Activated CD4-positive, CD25-positive, alpha-beta regulatory T cell treated with anti-CD3 and anti-CD28 coated beads, Interleukin-2, amount 50 U/mL, for 72 hours (primary cell): ENCODE measurements around the gene ABCG1.
A peak's percentile ranks its signal among the peaks of the same experiment; 100 is the strongest.

Experiments used
- DNase-seq: peaks from one replicate; pipeline ENCODE4 v3.0.0; 2021

ABCG1 gene

DNA sequence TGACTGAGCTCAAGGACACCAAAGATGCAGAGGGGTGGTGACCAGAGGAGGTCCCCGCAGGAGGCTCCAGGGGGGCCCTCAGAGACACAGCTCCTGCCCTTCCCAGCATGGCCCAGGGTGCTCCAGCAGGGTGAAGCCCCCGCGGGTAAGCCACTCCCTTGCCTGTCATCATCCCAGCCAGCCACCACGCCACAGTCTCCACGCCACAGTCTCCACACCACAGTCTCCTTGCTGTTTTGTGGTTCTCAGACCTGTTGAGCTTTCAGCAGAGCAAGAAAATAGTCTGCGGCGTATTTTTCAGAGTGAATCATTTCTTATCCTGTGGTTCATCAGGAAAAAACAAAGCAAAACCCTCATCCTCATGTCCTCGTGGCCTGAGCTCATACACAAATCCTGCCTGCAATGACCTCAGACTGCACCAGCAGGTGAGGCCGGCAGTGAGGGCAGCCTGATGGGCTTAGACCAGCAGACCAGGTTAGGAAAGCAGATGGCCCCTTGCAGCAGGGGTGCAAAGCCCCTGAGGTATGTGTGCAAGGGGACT lies 25.7 kb upstream of the ABCG1 start:
- DNase-seq = peak; percentile 37

- peak; percentile 26 for DNase-seq
Observed at GRCh38 chr21:42193721-42194120, 25.2 kb upstream of the ABCG1 start.

GRCh38 chr21:42194863-42195262 lies 24.1 kb upstream of the ABCG1 start:
- peak; percentile 12 for DNase-seq

- peak; percentile 14 for DNase-seq
Observed at GRCh38 chr21:42195378-42196031, 23.4 kb upstream of the ABCG1 start.

- peak; percentile 12 for DNase-seq
Observed at GRCh38 chr21:42198929-42199867, 19.7 kb upstream of the ABCG1 start.

GRCh38 chr21:42199868-42200463 lies 19.0 kb upstream of the ABCG1 start:
- DNase-seq = peak; percentile 27

- DNase-seq = no peak
Observed at GRCh38 chr21:42200906-42201614, 17.9 kb upstream of the ABCG1 start.

DNA sequence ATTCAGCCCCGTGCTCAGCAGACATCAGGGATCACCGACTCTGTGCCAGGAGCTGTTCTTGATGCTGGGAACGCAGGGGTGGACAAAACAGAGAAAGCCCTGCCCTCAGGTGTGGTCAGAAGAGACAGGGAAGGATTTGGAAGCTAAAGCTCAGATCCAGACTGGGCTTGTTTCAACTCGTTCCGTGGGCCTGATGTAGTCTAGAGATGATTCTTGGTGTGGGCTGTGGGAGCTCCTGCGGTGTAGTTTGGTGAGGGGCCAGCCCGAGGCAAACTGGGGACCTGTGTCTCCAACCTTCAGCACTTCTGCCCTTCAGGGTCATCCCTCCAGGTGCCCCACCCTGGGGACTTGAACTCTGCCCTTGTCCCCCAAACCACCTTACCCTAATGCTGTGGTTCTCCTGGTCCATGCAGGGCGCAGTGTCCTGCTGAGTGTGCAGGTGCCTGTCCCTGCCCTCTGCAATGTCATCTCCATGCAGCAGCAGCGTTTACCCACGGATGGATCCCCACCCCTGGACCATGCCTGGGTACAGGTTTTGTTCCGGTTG lies 17.3 kb upstream of the ABCG1 start:
- DNase-seq = no peak

DNA sequence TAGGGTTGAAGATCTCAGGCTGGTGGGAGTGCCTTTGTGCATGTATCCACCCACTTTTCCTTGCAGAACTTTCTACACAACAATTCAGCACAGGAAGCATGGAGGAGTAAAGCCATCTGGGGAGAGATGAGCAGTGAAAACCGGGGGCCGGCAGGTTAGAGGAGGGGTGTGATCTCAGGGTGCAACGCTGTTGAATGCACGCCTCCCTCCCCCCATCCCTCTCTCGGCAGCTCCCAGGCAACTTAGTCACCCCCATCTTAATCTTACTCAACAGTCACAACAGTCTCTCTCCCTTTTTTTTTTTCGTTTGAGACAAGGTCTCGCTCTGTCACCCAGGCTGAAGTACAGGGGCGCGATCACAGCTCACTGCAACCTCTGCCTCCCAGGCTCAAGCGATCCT lies 16.6 kb upstream of the ABCG1 start:
- DNase-seq = peak; percentile 17

DNA sequence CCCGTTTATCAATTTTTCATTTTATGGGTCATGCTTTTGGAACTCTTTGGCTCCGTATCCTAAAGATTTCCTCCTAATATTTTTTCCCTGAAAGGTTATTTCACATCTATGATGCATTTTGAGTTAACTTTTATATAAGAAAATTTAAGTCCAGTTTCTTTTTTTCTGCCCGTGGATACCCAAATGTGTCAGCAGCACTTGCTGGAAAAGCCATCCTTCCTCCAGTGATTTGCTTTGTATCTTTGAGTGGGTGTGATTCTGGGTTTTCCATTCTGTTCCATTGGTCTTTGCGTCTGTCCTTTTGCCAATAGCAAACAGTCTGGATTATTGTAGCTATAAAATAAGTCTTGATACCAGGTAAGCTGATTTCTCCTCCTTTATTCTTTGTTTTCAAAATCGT lies 15.6 kb upstream of the ABCG1 start:
- DNase-seq = no peak

GRCh38 chr21:42203936-42204335 lies 15.0 kb upstream of the ABCG1 start:
- DNase-seq = no peak

GRCh38 chr21:42207426-42207825 lies 11.5 kb upstream of the ABCG1 start:
- DNase-seq = peak; percentile 3

DNA sequence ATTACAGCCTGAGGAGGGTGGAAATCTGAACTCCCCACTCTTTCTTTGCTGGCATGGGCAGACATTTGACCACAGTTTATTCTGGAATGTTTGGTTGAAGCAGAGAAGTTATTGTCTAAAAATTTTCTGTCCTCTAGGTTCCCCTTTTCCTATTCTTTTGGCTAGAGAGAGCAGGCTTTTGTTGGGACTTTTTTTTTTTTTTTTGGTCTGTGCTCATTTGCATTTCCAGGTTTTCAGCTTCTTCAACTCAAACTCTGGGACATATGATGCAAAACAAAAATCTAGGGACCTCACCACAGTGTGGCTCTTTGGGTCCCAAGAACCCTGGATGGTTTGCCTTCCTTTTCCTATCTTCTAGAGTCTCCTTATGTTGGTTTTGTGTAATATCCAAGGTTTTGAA lies 10.9 kb upstream of the ABCG1 start:
- DNase-seq = no peak

GRCh38 chr21:42208801-42209490 lies 10.0 kb upstream of the ABCG1 start:
- no peak for DNase-seq

- DNase-seq = no peak
Observed at GRCh38 chr21:42209801-42210479, 9.0 kb upstream of the ABCG1 start.

DNA sequence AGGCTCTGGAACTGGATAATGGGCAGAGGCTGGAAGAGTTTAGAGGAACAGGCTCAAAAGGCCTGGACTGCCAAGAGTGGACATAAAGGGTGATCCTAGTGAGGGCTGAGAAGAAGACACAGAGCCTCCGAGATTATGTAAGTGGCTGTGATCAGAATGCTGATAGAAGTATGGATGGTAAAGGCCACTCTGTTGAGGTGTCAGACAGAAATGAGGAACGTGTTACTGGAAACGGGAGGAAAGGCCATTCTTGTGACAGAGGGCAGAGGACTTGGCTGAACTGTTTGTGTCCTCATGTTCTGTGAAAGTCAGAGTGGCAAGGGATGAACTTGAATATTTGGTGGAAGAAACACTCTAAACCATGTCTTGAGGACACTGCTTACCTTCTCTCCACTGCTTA lies 6.7 kb upstream of the ABCG1 start:
- no peak for DNase-seq

DNA sequence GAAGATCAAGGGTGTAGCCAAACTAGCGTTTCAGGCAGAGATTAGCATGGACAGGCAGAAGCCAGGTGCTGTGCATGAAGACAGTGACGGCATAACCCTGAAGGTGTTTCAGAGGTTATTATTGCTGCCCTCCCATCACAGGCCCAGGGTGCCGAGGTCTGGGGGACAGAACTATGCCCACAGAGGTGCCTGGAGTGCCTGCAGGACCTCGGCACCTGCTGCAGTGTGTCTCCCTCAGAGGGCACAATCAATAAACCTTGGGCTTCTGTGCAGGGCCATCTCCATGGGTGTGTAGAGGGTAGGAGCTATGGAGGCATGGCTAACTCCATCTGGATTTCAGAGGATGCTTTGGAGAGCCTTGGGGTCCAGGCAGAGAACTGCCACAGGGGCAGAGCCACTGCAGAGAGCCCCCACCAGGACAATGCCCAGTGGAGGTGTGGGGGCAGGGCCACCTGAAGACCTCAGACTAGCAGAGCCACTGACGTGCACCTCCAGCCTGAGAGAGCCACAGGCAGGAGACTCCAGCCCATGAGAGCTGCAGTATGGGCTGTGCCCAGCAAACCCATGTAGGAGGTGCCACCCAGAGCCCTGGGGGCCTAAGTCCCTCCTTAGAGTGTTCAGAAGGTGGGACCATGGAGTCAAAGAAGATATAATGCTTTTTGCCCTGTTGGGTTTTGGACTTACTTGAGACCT lies 5.7 kb upstream of the ABCG1 start:
- no peak for DNase-seq

DNA sequence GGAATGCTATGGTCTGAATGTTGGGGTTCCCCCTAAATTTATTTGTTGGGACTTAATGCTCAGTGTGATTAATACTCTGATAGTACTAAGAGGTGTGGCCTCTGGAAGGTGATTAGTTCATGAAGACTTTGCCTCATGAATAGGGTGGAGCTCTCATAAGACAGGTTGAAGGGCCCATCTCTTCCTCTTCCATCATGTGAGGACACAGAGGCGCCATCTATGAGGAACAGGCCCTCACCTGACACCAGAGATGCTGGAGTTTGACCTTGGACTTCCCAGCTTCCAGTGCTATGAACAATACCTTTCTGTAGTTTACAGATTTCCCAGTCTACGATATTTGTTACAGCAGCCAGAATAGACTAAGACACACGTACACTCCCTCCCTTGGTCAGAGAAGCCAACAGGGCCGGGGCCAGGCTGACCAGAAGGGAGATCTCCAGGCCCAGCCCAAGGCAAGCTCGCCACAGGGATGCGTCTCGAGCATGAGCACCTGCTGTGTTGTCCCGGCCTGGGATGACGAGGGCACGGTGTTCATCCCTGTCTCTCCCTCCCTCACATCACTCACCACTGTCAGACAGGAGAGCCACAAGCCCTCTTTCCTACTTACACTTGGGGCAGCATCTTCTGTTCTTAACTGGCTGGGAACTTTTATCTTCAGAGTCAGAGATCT lies 4.7 kb upstream of the ABCG1 start:
- no peak for DNase-seq

DNA sequence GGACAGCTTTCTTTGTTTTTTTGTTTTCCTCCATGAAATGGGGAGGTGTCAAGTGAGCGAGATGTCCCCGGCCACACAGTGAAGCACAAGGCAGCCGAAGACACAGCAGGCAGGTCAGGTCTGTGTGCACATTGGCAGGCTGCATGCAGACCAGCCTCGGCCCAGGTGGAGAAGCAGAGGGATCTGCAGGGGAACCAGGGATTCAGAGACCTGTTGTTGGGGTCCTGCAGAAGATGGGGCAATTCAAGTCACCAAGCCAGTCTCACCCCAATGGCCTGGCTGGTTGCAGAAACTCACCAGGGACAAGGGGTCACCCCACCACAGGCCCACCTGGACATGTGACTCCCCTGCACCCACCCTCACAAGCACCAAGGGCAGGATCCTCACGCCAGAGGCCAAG lies 4.0 kb upstream of the ABCG1 start:
- DNase-seq = no peak
